Activated T-helper 17 cell treated with anti-CD3 and anti-CD28 coated beads, Interleukin-2, amount 50 U/mL, for 72 hours (primary cell): Measurements from ENCODE around the gene ITPRIP. TPM values are rescaled to one million over a fixed set of nuclear protein-coding genes. Genes with fewer than 3 reads are reported as not detected.
A peak's percentile ranks its signal among the peaks of the same experiment; 100 is the strongest.

Experiments
- ATAC-seq: fragments of 150-1000 bp; cut with Tn5 transposase; replicated peaks from 2 replicates; pipeline ENCODE4 v1.10.0; 2021; ENCODE audit warnings: mild to moderate bottlenecking, moderate library complexity
- H3K27ac Mint-ChIP-seq: one replicate; pipeline ENCODE4 v1.8.0; 2022; ENCODE audit warnings: mixed read lengths
- H3K27me3 Mint-ChIP-seq: one replicate; pipeline ENCODE4 v1.8.0; 2022; ENCODE audit warnings: mixed read lengths
- H3K36me3 Mint-ChIP-seq: one replicate; pipeline ENCODE4 v1.8.0; 2022; ENCODE audit warnings: low read depth, mild to moderate bottlenecking, mixed read lengths
- H3K4me1 Mint-ChIP-seq: one replicate; pipeline ENCODE4 v1.8.0; 2022; ENCODE audit warnings: mixed read lengths
- H3K4me3 Mint-ChIP-seq: one replicate; pipeline ENCODE4 v1.8.0; 2022; ENCODE audit warnings: mild to moderate bottlenecking, mixed read lengths
- H3K9me3 Mint-ChIP-seq: one replicate; pipeline ENCODE4 v1.8.0; 2022; ENCODE audit warnings: mixed read lengths
- total RNA-seq, 2 donors: library from RNA; stranded (reverse); gene quantifications; one replicate each; pipeline ENCODE4 v1.2.3, GENCODE V29; 2022

The ITPRIP gene
- total RNA-seq, 2 donors from 2014 or later: 10.1 to 19.1 TPM

DNA sequence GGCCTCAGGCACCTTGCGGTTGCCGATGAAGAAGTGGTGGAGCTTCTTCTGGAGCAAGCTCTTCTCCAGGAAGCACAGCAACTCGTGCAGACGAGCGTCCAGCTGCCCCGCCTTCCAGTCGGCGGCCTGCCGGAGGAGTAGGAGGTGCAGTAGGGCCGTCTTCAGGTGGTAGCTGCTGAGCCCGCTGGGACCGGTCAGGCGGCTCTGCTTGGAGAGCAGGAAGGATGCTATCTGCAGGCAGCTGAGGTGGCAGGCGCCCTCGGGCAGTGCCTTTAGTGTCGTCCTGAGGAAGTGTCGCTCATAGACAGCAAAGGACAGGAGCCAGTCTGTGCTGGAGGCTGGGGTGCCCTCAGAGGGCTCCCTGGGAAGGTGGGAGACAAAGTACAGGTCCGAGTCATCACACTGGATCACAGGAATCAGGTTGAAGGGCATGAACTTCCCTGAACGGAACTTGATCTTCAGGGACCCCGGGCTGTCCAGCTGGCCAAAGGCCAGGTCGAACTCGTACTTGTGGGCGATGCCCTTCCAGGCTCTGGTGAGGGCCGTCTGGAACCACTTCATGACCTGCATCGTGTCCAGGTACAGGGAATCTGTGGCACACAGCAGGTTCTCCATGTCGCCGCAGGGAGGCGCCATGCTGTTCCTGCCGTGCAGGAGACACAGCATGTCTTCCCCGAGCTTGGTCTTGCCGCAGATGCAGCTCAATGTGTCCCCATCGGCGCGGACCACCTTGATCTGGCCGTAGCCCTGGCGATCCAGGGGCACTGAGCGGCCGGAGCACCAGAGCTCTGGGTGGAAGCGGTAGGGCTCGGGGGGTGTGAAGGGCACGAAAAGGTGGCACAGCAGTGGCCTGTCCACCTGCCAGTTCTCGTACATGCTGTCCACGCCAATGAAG lies 23.4 kb downstream of the ITPRIP start:
- ATAC-seq: no peak
- Mint-ChIP-seq H3K4me3 (no peak overlapping the region), H3K27me3 (no peaks in the 10 kb centered on the region)

DNA sequence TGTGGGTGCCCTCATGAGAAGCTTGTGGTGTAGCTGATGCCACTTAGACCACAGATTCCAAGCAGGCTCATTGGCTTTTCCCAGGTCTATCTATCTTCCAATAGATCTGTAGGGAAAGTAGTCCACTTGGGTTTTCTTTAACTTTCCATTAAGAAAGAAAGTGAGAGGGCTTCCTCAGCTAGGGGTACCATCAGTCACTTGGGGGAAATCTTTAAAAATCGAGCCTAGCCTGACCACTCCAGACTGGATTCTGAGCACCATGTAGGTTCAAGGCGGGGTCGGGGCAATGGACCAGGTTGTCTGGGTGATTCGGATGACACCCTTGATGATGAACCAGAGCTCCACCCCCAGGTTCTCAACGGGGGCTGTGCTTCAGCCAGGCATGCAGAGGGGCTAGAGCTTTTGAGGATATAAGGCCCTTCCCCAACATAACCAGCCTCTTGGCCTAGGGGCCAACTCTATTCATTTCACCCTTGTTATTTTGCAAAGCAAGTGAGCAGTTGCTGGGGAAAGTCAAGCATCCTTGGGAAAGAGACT lies 27.0 kb downstream of the ITPRIP start:
- H3K9me3 Mint-ChIP-seq: no peaks in the 10 kb centered on the region
- H3K27me3 Mint-ChIP-seq: no peaks in the 10 kb centered on the region
- H3K27ac Mint-ChIP-seq: no peak overlapping the region
- no peak for ATAC-seq
- H3K4me1 Mint-ChIP-seq: peaks cover 29% of the 10 kb centered on the region
- no peak overlapping the region for H3K4me3 Mint-ChIP-seq
- peaks cover 32% of the 10 kb centered on the region for H3K36me3 Mint-ChIP-seq

More for the DNA sequence above, 23.4 kb downstream of the ITPRIP start:
- Mint-ChIP-seq H3K36me3 (peaks cover 32% of the 10 kb centered on the region), H3K27ac (no peak overlapping the region), H3K9me3 (no peaks in the 10 kb centered on the region), H3K4me1 (peaks cover 5% of the 10 kb centered on the region)

DNA sequence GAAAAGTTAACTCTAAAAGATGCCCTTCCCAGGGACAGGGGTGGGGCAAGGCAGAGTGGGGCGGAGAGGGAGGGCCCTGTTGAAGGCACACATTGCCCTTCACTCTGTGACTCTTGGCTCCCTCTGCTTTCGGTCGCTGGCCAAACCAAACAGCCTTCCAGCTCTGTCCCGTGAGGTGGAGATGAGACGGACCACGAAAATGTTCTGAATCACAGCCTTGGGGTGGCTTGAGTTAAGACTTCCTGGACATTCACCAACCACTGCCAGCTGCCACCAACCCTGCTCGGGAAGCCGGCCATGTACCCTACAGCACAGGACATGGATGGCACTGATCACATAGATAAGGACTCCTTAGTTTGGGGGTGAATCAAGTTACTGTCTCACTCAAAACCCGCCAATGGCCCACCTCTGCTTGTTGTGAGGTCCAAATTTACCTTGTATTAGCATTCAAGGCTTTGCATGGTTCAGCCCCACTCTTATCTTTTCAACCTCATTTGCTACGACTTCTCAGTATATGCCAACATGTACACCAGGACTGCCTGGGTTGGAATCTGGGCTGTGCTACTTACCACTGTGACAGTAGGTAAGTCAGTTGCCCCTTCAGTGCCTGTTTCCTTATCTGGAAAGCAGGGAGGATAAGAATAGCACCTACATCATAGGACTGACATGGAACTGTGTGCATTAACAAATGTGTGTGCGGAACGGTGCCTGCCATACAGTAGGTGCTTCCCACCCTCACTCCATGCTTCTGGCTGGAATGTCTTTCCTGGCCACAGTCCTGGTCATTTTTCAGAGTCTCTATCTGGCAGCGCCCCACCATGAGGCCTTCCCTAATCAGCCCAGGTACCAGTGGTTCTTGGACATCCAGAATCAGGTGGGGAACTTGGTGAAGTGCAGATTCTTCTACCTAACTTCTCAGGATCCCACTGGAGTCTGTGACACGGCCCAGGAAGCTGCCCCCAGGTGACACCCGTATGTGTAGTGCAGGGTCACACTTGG lies 28.0 kb downstream of the ITPRIP start:
- ATAC-seq: no peak
- Mint-ChIP-seq H3K4me1 (peaks cover 37% of the 10 kb centered on the region), H3K9me3 (no peaks in the 10 kb centered on the region), H3K36me3 (peaks cover 32% of the 10 kb centered on the region), H3K27me3 (no peaks in the 10 kb centered on the region), H3K4me3 (no peak overlapping the region), H3K27ac (no peak overlapping the region)

DNA sequence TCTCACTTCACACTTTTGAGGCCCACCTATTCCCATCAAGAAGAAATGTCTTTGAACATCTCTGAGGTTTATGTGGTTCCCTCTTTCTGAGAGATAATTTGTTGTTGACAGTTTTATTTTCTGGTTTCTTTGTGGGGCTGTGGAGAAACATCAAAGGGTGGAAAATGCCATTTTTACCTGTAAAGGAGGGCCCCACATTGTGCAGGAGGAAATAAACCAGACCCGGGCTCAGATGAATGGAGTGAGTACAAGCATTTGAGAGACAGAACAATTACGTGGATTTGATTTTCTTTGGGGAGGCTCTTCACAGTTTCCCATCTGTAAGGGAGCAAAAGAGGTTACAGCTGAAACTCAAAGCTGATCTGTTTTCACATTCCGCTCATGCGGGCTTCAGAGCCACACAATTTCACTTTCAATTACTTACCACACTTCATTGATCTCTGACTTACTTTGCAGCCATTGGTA lies 29.8 kb downstream of the ITPRIP start:
- Mint-ChIP-seq H3K27ac (peak overlapping the region; percentile 5), H3K4me3 (peak overlapping the region; percentile 32), H3K27me3 (no peaks in the 10 kb centered on the region), H3K4me1 (peaks cover 37% of the 10 kb centered on the region), H3K36me3 (peaks cover 18% of the 10 kb centered on the region), H3K9me3 (no peaks in the 10 kb centered on the region)
- peak; percentile 77 for ATAC-seq

DNA sequence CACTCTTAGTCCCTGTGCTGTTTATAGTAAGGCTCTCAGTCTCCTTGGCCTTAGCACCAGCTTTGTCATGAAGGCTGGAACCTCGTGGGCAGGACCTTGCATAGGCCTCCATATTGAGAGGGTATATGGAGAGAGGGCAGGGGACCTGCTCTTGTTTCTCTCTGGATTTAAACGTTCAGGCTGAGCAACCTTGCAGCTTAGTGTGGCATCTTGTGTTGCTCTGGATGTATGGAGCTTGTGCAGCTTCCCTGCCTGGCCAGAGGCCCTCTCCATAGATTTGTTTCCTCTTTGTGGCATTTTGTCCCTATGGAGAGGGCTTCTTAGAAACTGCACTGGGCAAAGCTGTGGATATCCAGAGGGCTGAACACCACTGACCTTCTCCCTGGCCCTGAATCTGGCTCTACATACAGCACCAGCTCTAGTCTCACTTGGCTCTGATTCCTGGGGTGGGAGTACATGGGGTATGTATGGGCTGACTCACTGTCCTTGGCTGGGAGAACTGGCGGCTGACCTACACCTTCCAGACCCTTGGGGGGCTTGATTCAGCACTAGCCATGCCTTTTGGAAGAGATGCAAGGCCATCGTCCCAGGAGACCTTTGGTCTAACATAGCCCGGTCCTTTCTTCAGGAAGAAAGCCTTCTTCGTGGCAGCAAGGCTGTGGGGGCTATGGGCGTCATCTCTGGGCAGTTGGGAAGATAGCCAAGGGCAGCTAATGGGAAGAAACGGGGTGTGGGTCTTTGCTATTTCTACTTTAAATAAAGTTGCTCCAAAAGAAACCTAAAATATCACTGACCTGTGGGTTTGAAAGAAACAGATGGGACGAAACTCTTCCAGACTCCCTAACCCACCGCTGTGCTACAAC lies 30.5 kb downstream of the ITPRIP start:
- Mint-ChIP-seq H3K4me1 (peaks cover 37% of the 10 kb centered on the region), H3K9me3 (no peaks in the 10 kb centered on the region), H3K27me3 (no peaks in the 10 kb centered on the region), H3K4me3 (peak overlapping the region; percentile 32), H3K27ac (peak overlapping the region; percentile 5), H3K36me3 (peaks cover 11% of the 10 kb centered on the region)
- no peak for ATAC-seq

DNA sequence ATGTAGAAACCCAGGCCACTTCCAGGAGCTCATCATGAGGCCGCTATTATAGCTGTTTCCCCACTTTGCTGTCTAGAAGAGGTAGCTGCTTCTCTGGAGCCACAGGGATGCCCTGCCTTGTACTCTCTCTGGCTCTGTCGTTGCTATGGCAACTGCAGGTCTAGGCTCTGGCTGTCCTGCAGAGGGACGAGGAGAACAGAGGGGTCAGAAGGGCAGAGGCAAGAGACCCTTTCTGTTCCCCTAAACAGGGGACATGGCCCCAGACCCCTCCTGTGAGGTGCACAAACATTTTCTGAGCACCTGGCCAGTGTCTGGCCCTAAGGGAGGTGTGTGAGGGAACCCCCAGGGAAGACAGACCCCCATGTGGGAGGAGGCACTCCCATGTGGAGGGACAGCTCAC lies 31.4 kb downstream of the ITPRIP start:
- no peak for ATAC-seq
- H3K4me1 Mint-ChIP-seq: peaks cover 37% of the 10 kb centered on the region
- no peak overlapping the region for H3K27ac Mint-ChIP-seq
- no peaks in the 10 kb centered on the region for H3K27me3 Mint-ChIP-seq
- H3K4me3 Mint-ChIP-seq: no peak overlapping the region
- H3K36me3 Mint-ChIP-seq: peaks cover 2% of the 10 kb centered on the region
- H3K9me3 Mint-ChIP-seq: no peaks in the 10 kb centered on the region

DNA sequence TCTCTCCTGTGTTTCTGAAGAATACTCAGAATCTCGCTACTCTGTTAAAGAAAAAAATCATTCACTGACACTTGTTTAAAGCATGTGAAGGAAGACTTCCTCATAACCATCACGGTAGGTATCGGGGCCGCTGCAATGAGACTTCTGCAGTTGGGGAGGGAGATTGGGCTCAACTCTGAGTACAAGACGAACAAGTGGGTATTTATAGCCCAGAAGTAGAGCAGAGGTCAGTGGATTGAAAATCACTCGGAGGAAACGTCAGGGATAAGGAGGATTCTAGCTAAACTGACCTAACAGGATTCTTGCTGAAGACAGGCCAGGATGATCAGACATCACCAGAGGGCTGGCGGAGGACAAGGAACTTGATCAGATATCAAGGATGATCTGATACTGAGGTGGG lies 33.3 kb downstream of the ITPRIP start:
- no peak overlapping the region for H3K4me3 Mint-ChIP-seq
- no peaks in the 10 kb centered on the region for H3K27me3 Mint-ChIP-seq
- H3K9me3 Mint-ChIP-seq: no peaks in the 10 kb centered on the region
- peaks cover 42% of the 10 kb centered on the region for H3K4me1 Mint-ChIP-seq
- no peak overlapping the region for H3K27ac Mint-ChIP-seq
- ATAC-seq: no peak
- H3K36me3 Mint-ChIP-seq: no peaks in the 10 kb centered on the region

DNA sequence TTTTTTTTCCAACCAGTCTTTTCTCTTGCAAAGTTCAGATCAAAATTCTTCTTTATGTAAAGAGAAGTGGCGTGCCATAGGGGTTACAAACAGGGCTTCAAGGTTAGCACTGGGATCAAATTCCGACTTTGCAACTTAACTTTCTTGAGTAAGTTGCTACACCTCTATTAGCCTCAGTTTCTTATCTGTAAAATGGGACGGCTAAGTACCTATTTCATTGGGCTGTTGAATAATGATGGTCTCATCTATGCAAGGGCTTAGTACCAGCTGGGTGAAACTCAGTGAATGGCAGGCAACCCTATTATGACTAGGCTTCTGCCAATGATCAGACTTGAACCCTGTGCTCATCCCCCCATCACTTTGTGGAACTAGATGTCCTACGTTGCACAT lies 33.9 kb downstream of the ITPRIP start:
- no peaks in the 10 kb centered on the region for H3K9me3 Mint-ChIP-seq
- H3K27ac Mint-ChIP-seq: no peak overlapping the region
- ATAC-seq: no peak
- H3K27me3 Mint-ChIP-seq: no peaks in the 10 kb centered on the region
- peaks cover 37% of the 10 kb centered on the region for H3K4me1 Mint-ChIP-seq
- no peak overlapping the region for H3K4me3 Mint-ChIP-seq
- no peaks in the 10 kb centered on the region for H3K36me3 Mint-ChIP-seq

DNA sequence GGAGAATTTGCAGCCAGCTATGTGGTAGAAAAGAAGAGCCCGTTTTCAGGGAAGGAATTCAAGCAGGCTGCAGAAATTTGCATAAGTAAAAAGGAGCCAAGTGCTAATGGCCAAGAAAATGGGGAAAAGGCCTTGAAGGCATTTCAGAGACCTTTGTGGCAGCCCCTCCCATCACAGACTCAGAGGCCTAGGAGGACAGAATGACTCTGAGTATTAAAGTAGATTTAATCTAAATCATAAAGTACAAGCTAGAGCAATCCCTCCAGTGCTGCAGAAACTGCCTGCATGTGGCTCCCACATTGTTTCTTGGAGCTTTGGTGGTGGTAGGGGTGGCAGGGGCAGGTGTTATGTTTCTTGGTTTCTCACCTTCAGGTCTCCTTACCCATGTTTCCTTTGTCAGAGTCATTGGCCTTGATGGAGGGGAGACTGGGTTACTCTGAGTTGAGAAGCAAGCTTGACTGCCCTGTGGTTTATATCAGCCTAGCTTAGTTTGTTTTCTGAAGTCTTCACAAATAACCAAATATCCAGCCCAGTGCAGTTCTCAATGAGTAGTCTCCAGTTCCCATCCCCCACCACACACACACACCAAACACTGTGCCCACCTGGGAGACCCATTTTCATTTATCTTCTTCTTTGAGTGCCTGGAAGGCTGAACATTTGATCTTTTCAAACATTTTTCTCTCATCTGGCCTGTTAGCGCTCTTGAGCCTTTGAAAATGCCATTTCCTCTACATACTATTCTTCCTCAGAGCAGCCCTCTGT lies 34.5 kb downstream of the ITPRIP start:
- Mint-ChIP-seq H3K9me3 (no peaks in the 10 kb centered on the region), H3K27me3 (no peaks in the 10 kb centered on the region), H3K36me3 (no peaks in the 10 kb centered on the region), H3K27ac (no peak overlapping the region), H3K4me3 (no peak overlapping the region), H3K4me1 (peaks cover 32% of the 10 kb centered on the region)
- ATAC-seq: no peak

DNA sequence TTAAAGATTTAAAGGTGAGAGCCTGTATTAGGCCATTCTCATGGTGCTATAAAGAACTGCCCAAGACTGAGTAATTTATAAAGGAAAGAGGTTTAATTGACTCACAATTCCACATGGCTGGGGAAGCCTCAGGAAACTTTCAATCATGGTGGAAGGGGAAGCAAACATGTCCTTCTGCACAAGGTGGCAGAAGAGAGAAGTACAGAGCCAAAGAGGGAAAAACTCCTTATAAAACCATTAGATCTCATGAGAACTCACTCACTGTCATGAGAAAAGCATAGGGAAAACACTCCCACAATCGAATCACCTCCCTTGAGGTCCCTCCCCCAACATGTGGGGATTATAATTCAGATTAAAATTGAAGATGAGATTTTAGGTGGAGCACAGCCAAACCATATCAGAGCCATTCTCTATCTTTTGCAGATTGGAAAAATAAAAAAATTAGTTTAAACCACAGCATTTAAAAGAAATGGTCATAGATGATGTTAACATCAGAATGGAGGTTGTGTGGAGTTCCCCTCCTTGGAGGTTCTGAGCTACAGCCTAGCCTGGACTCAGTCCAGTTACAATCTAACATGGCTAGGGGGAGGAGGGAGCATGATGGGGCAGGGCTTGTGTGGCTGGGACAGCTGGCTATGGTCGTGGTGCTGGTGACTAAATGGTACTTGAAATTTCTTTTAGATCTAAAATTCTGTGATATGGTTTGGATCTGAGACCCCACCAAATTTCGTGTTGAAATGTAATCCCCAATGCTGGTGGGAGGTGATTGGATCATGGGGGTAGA lies 36.2 kb downstream of the ITPRIP start:
- Mint-ChIP-seq H3K27ac (peak overlapping the region; percentile 65), H3K4me1 (peaks cover 16% of the 10 kb centered on the region), H3K36me3 (no peaks in the 10 kb centered on the region), H3K4me3 (no peak overlapping the region), H3K27me3 (no peaks in the 10 kb centered on the region), H3K9me3 (no peaks in the 10 kb centered on the region)
- no peak for ATAC-seq

DNA sequence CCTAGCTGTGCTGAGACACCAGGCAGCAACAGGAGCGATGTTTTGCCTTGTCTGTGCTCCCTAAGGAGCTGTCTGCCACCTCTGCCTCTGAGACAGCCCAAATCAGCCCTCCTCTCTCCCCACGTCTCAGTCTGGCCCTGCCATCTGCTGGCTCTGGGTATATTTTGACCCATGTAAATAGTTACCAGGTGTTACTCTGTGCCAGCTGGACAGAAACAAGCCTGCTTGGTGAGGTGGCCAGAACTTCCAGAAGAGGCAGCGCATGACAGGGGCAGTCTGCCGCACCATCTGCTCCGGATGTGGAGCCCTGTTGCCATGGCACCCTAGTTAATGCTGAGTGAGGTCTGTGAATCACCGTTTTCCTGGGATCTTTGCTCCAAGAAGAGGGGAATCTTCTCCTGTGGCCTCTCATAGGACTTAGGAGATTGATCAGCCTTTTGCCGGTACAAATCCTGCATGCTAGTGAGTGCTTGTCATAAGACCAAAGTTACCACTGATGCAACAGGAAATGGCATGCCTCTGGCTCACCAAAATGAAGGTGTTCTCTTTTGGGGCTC lies 37.5 kb downstream of the ITPRIP start:
- Mint-ChIP-seq H3K4me3 (peak overlapping the region; percentile 40), H3K36me3 (no peaks in the 10 kb centered on the region), H3K27ac (peak overlapping the region; percentile 65), H3K4me1 (peaks cover 8% of the 10 kb centered on the region), H3K27me3 (no peaks in the 10 kb centered on the region), H3K9me3 (no peaks in the 10 kb centered on the region)
- peak; percentile 63 for ATAC-seq

DNA sequence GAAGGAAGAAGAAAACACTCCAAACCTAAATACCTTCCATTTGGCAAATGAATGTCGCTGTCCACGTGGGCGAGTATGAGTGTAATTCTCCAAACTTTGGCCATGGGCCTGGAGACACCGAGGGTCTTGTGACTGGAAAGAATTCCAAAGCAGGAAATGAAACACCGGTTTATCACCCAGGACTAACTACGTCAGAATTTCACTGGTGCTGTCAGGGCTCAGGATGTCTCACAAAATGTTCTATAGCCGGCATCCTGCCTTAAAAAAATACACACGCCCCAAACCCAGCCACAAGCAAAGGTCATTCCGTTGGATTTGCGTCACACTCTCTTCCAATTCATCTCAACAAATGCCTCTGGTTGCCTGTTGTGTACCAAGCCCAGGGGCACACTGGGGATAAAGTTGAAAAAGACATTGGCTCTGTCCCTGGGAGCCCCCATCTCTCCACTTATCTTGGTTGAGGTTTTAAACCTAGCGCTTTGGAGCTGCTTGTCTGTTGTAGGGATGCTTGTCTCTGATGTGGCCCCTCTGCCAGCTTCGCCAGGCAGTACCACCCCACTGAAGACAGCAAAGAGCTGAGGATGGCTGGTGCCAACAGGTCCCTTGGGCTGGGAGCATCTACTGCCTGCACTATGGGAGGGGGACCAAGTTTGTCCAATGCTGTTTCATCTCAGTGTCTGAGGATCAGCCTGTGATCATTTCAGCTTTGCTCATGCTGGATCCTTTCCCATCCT lies 38.1 kb downstream of the ITPRIP start:
- Mint-ChIP-seq H3K4me3 (no peak overlapping the region), H3K36me3 (no peaks in the 10 kb centered on the region), H3K27ac (peak overlapping the region; percentile 65), H3K9me3 (no peaks in the 10 kb centered on the region), H3K4me1 (peaks cover 5% of the 10 kb centered on the region), H3K27me3 (no peaks in the 10 kb centered on the region)
- ATAC-seq: no peak
